ENCODE results near the gene LORICRIN.

GRCh38 chr1:153307221-153307600 is 47.7 kb downstream of the LORICRIN start:
- no peak for TF ChIP-seq POLR2A (IDR thresholded peaks at IDR 0.05)
- TF ChIP-seq CTCF (IDR thresholded peaks at IDR 0.05): no peak
- TF ChIP-seq EP300 (IDR thresholded peaks at IDR 0.05): no peak

All from ovary (tissue), 3 donors.